ENCODE data around the gene OSBP2.

DNA sequence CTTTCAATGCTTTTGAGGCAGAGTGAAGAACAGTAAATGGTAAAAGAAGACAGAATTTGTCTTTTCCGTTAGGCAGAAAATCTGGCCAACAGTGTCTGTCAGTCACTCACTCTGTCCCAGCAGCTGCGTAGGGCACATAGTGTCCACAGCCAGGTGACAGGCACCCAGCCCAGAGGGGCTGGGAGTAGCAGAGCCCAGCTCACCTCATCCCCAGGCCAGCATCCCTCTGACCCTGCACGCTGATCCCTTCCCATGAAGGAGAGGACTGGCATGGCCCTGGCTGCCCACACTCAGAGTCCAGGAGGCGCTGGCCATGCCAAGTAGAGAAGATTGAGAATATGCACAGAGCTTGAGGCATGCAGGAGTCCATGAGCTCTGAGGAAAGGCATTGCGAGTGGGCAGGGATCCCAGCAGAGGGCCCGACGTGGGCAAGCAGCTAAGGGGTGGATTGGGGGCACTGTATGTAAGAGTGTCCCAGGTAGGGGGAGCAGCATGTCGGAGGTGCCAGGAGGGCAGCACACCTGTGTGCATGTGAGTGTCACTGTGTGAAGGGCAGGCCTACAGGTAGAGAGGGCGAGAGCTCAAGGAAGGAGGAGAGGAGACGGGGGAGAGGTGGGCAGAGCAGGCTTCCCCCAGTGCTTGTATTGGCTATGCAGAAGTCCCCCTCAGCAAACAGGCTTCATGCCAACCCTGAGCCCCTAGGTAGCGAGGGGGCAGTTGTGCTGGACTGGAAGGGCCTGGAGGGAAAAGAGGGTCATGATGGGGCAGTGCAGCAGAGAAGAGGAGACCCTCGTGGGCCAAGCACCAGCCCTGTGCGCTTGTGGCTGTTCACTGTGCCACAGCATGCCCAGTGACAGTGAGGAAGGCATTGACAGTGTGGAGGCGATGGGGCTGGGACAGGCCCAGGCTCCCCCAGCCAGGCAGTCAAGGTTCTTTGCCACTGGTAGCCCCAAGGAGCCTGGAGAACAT lies 133.8 kb downstream of the OSBP2 start:
- TF ChIP-seq CTCF (IDR thresholded peaks at IDR 0.05) (no peak), POLR2A (IDR thresholded peaks at IDR 0.05) (no peak), EP300 (IDR thresholded peaks at IDR 0.05) (no peak)
